A673 (cell line): ENCODE measurements around the gene NLK. TPM values are rescaled to one million over a fixed set of nuclear protein-coding genes. Genes with fewer than 3 reads are reported as not detected.

Experiments
- BruUV-seq: library from RNA; stranded (reverse); fragments of 400-500 nt; replicated peaks from 2 replicates; lab custom pipeline; 2021; lab: Mats Ljungman, UMichigan
- CTCF ChIA-PET: fragments of 300-600 bp; sonication (Branson Sonifier 250); formaldehyde crosslinking; loops from one replicate; lab custom pipeline; 2022; ENCODE audit warnings: antibody characterized with exemption; lab: Charles Lee
- POLR2A ChIA-PET: fragments of 300-600 bp; sonication (Branson Sonifier 250); formaldehyde crosslinking; loops from one replicate; lab custom pipeline; 2022; ENCODE audit warnings: antibody characterized with exemption; ENCODE audit not compliant: low non-redundant PET; lab: Charles Lee
- DNase-seq: peaks from one replicate; pipeline ENCODE4 v3.0.0-alpha.2; 2015; ENCODE audit warnings: low spot score
- H3K27ac ChIP-seq: fragments of 200-600 bp; sonication (generic); 2 replicates; pipeline ENCODE4 v1.5.1; 2016; ENCODE audit warnings: mixed run types, low read depth, mild to moderate bottlenecking, mixed read lengths, antibody characterized with exemption, low read length; ENCODE audit not compliant: poor library complexity, severe bottlenecking
- H3K27me3 ChIP-seq: fragments of 200-600 bp; sonication (generic); replicated peaks from 2 replicates; pipeline ENCODE4 v1.6.1; 2017; ENCODE audit warnings: mixed run types, low read depth, mild to moderate bottlenecking, mixed read lengths, antibody characterized with exemption, low read length; ENCODE audit not compliant: insufficient read depth, poor library complexity
- H3K36me3 ChIP-seq: fragments of 200-600 bp; sonication (generic); 2 replicates; pipeline ENCODE4 v1.6.1; 2016; ENCODE audit warnings: mixed run types, mild to moderate bottlenecking, mixed read lengths, antibody characterized with exemption, low read length; ENCODE audit not compliant: insufficient read depth, poor library complexity, severe bottlenecking
- H3K4me1 ChIP-seq: fragments of 200-600 bp; sonication (generic); 2 replicates; pipeline ENCODE4 v1.6.1; 2017; ENCODE audit warnings: mixed run types, mild to moderate bottlenecking, mixed read lengths, antibody characterized with exemption, low read length; ENCODE audit not compliant: insufficient read depth, poor library complexity, severe bottlenecking
- H3K4me3 ChIP-seq: fragments of 200-600 bp; sonication (generic); 2 replicates; pipeline ENCODE4 v1.5.1; 2016; ENCODE audit warnings: low read depth, mixed run types, mild to moderate bottlenecking, mixed read lengths, low read length; ENCODE audit not compliant: poor library complexity, severe bottlenecking
- H3K9me3 ChIP-seq: fragments of 200-600 bp; sonication (generic); 2 replicates; pipeline ENCODE4 v1.6.1; 2016; ENCODE audit warnings: mixed run types, low read depth, mild to moderate bottlenecking, mixed read lengths, antibody characterized with exemption, low read length; ENCODE audit not compliant: poor library complexity, severe bottlenecking
- EZH2 ChIP-seq: fragments of 200-600 bp; sonication (generic); IDR thresholded peaks from 2 replicates; pipeline ENCODE4 v1.6.1; 2017; ENCODE audit warnings: borderline replicate concordance, low read depth, mild to moderate bottlenecking, mixed read lengths, antibody characterized with exemption, low read length; ENCODE audit not compliant: poor library complexity, severe bottlenecking
- intact Hi-C: fragments of 100-400 bp; cut with micrococcal nuclease; formaldehyde crosslinking; loops from one replicate; pipeline ENCODE4 v1.10.0; 2022; ENCODE audit not compliant: unreplicated experiment
- total RNA-seq: library from RNA; stranded (reverse); gene quantifications from 2 replicates; pipeline ENCODE4 v1.2.3, GENCODE V29; 2021
- TF ChIP-seq, protein P1 (sequence below): fragments of 300-800, 200-600 bp; sonication (generic); conservative IDR thresholded peaks from 2 replicates; pipeline ENCODE4 v1.5.1; 2017; ENCODE audit warnings: low read depth, mild to moderate bottlenecking, antibody characterized with exemption, low read length, moderate library complexity, mixed read lengths

Gene NLK
- total RNA-seq, 1 experiment from 2014 or later, result 23.8 TPM

DNA sequence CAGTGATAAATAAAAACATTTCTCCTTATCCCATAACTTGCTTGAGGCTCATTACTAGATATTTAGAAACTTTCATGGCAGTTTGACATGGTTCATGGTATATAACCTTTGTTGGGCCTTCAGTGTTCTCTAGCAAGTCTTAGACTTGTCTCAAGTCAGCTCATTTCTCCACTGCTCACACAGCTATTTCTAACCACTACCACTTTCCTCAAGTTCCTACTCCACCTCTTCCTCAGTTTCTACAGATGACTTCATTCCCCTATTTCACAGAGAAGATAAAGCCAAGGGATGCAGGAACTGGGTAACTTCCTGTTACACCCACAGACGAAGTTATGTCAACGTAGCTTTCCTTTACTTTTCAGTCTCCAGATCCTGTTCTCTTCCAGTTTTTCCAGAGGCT is 23.2 kb downstream of the NLK start:
- peaks cover under 1% of the 10 kb centered on the region for H3K9me3 ChIP-seq
- no TSS peak for BruUV-seq
- POLR2A ChIA-PET, result no interaction called here
- no peaks in the 10 kb centered on the region for H3K36me3 ChIP-seq
- H3K27me3 ChIP-seq, result no peaks in the 10 kb centered on the region
- no peak for DNase-seq
- CTCF ChIA-PET, result no interaction called here
- no peak for TF ChIP-seq EZH2
- TF ChIP-seq, protein P1, sequence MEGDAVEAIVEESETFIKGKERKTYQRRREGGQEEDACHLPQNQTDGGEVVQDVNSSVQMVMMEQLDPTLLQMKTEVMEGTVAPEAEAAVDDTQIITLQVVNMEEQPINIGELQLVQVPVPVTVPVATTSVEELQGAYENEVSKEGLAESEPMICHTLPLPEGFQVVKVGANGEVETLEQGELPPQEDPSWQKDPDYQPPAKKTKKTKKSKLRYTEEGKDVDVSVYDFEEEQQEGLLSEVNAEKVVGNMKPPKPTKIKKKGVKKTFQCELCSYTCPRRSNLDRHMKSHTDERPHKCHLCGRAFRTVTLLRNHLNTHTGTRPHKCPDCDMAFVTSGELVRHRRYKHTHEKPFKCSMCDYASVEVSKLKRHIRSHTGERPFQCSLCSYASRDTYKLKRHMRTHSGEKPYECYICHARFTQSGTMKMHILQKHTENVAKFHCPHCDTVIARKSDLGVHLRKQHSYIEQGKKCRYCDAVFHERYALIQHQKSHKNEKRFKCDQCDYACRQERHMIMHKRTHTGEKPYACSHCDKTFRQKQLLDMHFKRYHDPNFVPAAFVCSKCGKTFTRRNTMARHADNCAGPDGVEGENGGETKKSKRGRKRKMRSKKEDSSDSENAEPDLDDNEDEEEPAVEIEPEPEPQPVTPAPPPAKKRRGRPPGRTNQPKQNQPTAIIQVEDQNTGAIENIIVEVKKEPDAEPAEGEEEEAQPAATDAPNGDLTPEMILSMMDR, result no peak
- no peak overlapping the region for H3K27ac ChIP-seq
- no peak overlapping the region for H3K4me3 ChIP-seq
- intact Hi-C loops, result no loop called here
- H3K4me1 ChIP-seq, result no peaks in the 10 kb centered on the region

DNA sequence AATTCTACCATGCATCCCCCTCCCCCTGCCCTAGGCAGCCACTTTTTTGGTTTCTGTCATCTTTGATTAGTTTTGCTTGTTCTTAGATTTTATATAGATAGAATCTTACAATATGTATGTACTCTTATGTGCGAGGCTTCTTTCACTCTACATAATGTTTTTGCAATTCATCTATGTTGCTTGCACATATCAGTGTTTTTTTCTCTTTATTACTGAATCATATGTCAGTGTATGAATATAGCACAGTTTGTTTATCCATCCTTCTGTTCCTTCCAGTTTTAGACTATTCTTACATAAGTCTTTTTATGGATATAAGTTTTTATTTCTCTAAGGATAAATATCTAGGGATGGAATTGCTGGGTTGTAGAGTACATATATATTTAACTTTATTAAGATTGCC is 26.6 kb downstream of the NLK start:
- Histone ChIP-seq H3K4me1 (no peaks in the 10 kb centered on the region), H3K4me3 (no peak overlapping the region), H3K36me3 (no peaks in the 10 kb centered on the region), H3K9me3 (peaks cover 10% of the 10 kb centered on the region), H3K27me3 (no peaks in the 10 kb centered on the region), H3K27ac (no peak overlapping the region)
- BruUV-seq, result no TSS peak
- DNase-seq, result no peak
- TF ChIP-seq, protein P1, result no peak
- no peak for TF ChIP-seq EZH2
- CTCF ChIA-PET, result no interaction called here
- intact Hi-C loops, result no loop called here
- POLR2A ChIA-PET, result no interaction called here

DNA sequence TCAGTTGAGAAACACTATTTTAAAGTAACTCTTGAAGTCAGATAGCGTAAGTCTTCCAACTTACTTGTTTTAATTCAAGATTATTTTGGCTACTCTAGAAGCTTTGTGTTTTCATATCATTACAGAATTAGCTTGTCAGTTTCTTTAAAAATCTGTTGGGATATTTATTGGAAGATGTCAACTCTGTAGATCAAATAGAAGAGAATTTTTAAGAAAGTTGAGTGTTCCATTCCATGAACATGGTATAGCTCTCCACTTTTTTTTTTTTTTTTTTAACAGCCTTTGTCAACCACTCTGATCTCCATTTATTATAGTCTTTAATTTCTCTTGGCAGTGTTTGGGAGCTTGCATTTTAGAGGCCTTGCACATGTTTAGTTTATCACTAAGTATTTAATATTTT is 28.7 kb downstream of the NLK start:
- CTCF ChIA-PET, result no interaction called here
- Histone ChIP-seq H3K9me3 (peaks cover 10% of the 10 kb centered on the region), H3K27me3 (no peaks in the 10 kb centered on the region), H3K4me3 (no peak overlapping the region), H3K36me3 (no peaks in the 10 kb centered on the region), H3K27ac (no peak overlapping the region), H3K4me1 (no peaks in the 10 kb centered on the region)
- no TSS peak for BruUV-seq
- no peak for DNase-seq
- intact Hi-C loops, result no loop called here
- POLR2A ChIA-PET, result no interaction called here
- TF ChIP-seq, protein P1, result no peak
